Activated CD4-positive, alpha-beta T cell treated with anti-CD3 and anti-CD28 coated beads, Interleukin-2, amount 50 U/mL, for 48 hours (primary cell): Measurements from ENCODE around the gene AMOTL2.

Experiments used
- DNase-seq, 2 experiments: peaks; one replicate each; pipeline ENCODE4 v3.0.0-alpha.2; 2020

Gene AMOTL2

GRCh38 chr3:134312072-134312872, 62.0 kb downstream of the AMOTL2 start:
- peak in 1 of 2 experiments; percentile 10 for DNase-seq

DNA sequence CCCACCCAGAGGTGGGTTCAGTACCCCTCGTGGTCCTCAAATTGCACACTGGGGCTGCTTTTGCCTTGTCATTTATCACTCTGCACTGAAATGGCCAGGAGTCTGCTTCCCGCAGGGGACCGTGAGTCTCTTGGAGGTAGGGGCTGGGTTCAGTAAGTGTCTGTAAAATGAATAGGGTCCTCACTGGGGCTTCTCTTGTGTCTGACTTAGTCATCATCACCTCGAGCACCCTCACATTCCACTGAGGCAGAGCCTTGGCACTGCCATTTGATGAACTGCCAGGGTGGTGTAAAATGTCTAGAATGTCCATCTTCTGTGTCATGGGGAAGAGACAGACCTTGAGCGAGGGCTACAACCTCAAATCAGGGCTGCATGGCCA, 62.6 kb downstream of the AMOTL2 start:
- no peak for DNase-seq

DNA sequence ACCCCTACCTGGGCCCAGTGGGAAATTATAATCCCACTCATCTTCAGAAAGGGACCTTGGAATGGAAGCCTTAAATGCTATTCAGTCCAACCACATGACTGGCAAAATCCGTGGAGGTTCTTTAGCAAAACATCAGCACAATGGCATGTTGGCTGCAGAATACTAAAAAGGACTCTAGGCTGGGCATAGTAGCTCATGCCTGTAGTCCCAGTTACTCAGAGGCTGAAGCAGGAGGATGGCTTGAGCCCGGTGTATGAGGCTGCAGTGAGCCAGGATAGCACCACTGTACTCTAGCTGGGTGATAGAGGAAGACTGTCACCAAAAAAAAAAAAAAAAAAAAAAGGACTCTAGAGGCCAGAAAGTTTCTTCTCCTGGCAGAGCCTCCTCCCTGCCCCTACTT, 63.0 kb downstream of the AMOTL2 start:
- DNase-seq = no peak

- no peak for DNase-seq
These were observed 64.1 kb downstream of the AMOTL2 start for GRCh38 chr3:134309987-134310700.

DNA sequence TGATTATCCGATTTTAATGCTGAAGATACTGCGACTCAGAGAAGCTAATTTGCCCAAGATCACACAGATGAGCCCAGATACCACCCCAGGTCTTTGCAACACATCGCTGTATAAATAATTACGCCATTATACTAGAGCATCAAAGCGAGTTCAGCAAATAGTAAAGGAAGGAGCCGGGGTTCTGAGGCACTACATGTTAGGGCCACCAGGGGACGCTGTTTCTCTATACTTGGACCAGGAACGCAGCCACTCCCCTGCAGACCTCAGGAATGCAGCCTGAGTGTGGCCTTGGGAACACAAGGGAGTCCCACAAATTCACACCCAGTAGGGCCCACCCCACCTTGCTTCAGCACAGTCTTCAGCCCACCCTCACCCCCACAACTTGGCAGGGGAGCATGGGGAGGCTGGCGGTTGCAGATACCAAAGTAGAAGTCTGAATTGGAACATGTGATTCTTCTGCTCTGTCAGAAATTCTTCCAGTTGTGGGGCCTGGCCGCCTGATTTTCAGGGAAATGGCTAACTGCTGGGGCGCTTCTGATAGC, 65.8 kb downstream of the AMOTL2 start:
- peak; percentile 80 to 85 for DNase-seq

- no peak for DNase-seq
These were observed 66.8 kb downstream of the AMOTL2 start for GRCh38 chr3:134307425-134307824.

- DNase-seq = no peak
These were observed 67.9 kb downstream of the AMOTL2 start for GRCh38 chr3:134306320-134306719.
